Gastrocnemius medialis (tissue), 4 donors: ENCODE results near the gene CSRNP3. TPM values are rescaled to one million over a fixed set of nuclear protein-coding genes. Genes with fewer than 3 reads are reported as not detected.

Experiments
- ATAC-seq, 2 donors: fragments of 150-250 bp; one replicate each; pipeline ENCODE4 v1.9.1; 2016
- DNase-seq, 2 donors: peaks; one replicate each; pipeline ENCODE4 v3.0.0-alpha.2; 2019
- H3K27ac ChIP-seq, 4 donors: fragments of 200-600 bp; sonication (generic); 1 replicate in 1 of 4; 2 replicates in 3 of 4; pipeline ENCODE4 v1.5.1; 2016 to 2018; ENCODE audit warnings: mild to moderate bottlenecking in 2 of 4, moderate library complexity in 1 of 4
- H3K27me3 ChIP-seq, 3 donors: fragments of 200-600 bp; sonication (generic) in 2 of 3; 1 replicate in 1 of 3; 2 replicates in 2 of 3; pipeline versions ENCODE4 v1.5.1 to v1.6.0; 2016 to 2019; ENCODE audit warnings: mild to moderate bottlenecking in 1 of 3, moderate library complexity in 1 of 3
- H3K36me3 ChIP-seq, 2 donors: fragments of 200-600 bp; sonication (generic) in 1 of 2; one replicate each; pipeline ENCODE4 v1.5.1; 2017 to 2018
- H3K4me1 ChIP-seq, 2 donors: fragments of 200-600 bp; sonication (generic) in 1 of 2; one replicate each; pipeline ENCODE4 v1.5.1; 2016 to 2017; ENCODE audit warnings: mild to moderate bottlenecking in 2 of 2
- H3K4me3 ChIP-seq, 4 donors: fragments of 200-600 bp; sonication (generic) in 3 of 4; 1 replicate in 1 of 4; 2 replicates in 3 of 4; pipeline ENCODE4 v1.5.1; 2016 to 2019; ENCODE audit warnings: mild to moderate bottlenecking in 2 of 4
- H3K9me3 ChIP-seq, 3 donors: fragments of 200-600 bp; sonication (generic) in 2 of 3; 1 replicate in 1 of 3; 2 replicates in 2 of 3; pipeline ENCODE4 v1.5.1; 2016 to 2019
- CTCF ChIP-seq, 5 experiments: fragments of 450-650 bp in 3 of 5; fragments of 200-600 bp in 2 of 5; sonication (generic) in 2 of 5; IDR thresholded peaks in 4 of 5; conservative IDR thresholded peaks in 1 of 5; 1 replicate in 4 of 5; 2 replicates in 1 of 5; pipeline ENCODE4 v1.5.1; 2016 to 2019; ENCODE audit warnings: antibody characterized with exemption in 5 of 5, mild to moderate bottlenecking in 3 of 5, moderate library complexity in 3 of 5
- POLR2A ChIP-seq, 2 donors: fragments of 450-650 bp; IDR thresholded peaks; one replicate each; pipeline ENCODE4 v1.6.1; 2017; ENCODE audit warnings: antibody characterized with exemption in 2 of 2, mild to moderate bottlenecking in 2 of 2, moderate library complexity in 2 of 2
- in situ Hi-C, 4 donors: fragments of 200-750 bp; cut with MboI; loops; one replicate each; pipeline versions ENCODE4 v1.15.0 to v1.8.0; 2017; ENCODE audit warnings: low sequenced_read_pairs in 4 of 4
- intact Hi-C: fragments of 100-400 bp; cut with DNase I; formaldehyde crosslinking; loops from one replicate; pipeline ENCODE4 v1.15.1; 2023; ENCODE audit warnings: low total_unique reads
- total RNA-seq, 4 donors: library from RNA; depleted of rRNA; stranded (reverse); fragments of >200 nt; gene quantifications; one replicate each; pipeline versions ENCODE4 v1.1.0 to v1.2.3, GENCODE V29; 2016

CSRNP3 gene
- total RNA-seq, 4 donors from 2014 or later, result 0.05 to 0.27 (median 0.08) TPM

GRCh38 chr2:165691615-165692014, 222.1 kb downstream of the CSRNP3 start:
- Histone ChIP-seq H3K9me3 (no peaks in the 10 kb centered on the region), H3K27ac (no peak overlapping the region), H3K36me3 (no peaks in the 10 kb centered on the region), H3K27me3 (no peaks in the 10 kb centered on the region), H3K4me3 (no peak overlapping the region), H3K4me1 (no peaks in the 10 kb centered on the region)
- in situ Hi-C loops, result loop anchor here in 1 of 4 donors (25.0 kb wide), 1 partner anchor 279 kb away; no protein-coding TSS in a partner anchor
- TF ChIP-seq POLR2A (IDR thresholded peaks at IDR 0.05) (no peak), CTCF (IDR thresholded peaks at IDR 0.05 in 4 of 5, conservative IDR thresholded peaks at IDR 0.05 in 1 of 5) (no peak)
- ATAC-seq (no peak), DNase-seq (no peak)
- intact Hi-C loops, result no loop called here

- H3K9me3 ChIP-seq, result no peaks in the 10 kb centered on the region
- in situ Hi-C loops, result loop anchor here in 1 of 4 donors (25.0 kb wide), 1 partner anchor 281 kb away; no protein-coding TSS in a partner anchor
- no peak overlapping the region for H3K4me3 ChIP-seq
- intact Hi-C loops, result no loop called here
- TF ChIP-seq CTCF (IDR thresholded peaks at IDR 0.05 in 4 of 5, conservative IDR thresholded peaks at IDR 0.05 in 1 of 5), result no peak
- no peak for TF ChIP-seq POLR2A (IDR thresholded peaks at IDR 0.05)
- no peaks in the 10 kb centered on the region for H3K36me3 ChIP-seq
- ATAC-seq, result no peak
- no peaks in the 10 kb centered on the region for H3K4me1 ChIP-seq
- H3K27ac ChIP-seq, result no peak overlapping the region
- DNase-seq, result no peak
- H3K27me3 ChIP-seq, result no peaks in the 10 kb centered on the region
Observed at GRCh38 chr2:165692906-165693305, 223.4 kb downstream of the CSRNP3 start.

GRCh38 chr2:165693838-165694237, 224.3 kb downstream of the CSRNP3 start:
- H3K4me3 ChIP-seq, result no peak overlapping the region
- intact Hi-C loops (no loop called here), in situ Hi-C loops (loop anchor here in 1 of 4 donors (25.0 kb wide), 1 partner anchor 282 kb away; no protein-coding TSS in a partner anchor)
- H3K27ac ChIP-seq, result no peak overlapping the region
- TF ChIP-seq CTCF (IDR thresholded peaks at IDR 0.05 in 4 of 5, conservative IDR thresholded peaks at IDR 0.05 in 1 of 5) (no peak), POLR2A (IDR thresholded peaks at IDR 0.05) (no peak)
- H3K4me1 ChIP-seq, result no peaks in the 10 kb centered on the region
- H3K9me3 ChIP-seq, result no peaks in the 10 kb centered on the region
- no peaks in the 10 kb centered on the region for H3K27me3 ChIP-seq
- H3K36me3 ChIP-seq, result no peaks in the 10 kb centered on the region
- DNase-seq (no peak), ATAC-seq (no peak)

GRCh38 chr2:165697748-165698443, 228.4 kb downstream of the CSRNP3 start:
- intact Hi-C loops, result no loop called here
- TF ChIP-seq POLR2A (IDR thresholded peaks at IDR 0.05) (no peak), CTCF (IDR thresholded peaks at IDR 0.05 in 4 of 5, conservative IDR thresholded peaks at IDR 0.05 in 1 of 5) (no peak)
- H3K4me3 ChIP-seq, result no peak overlapping the region
- in situ Hi-C loops, result loop anchor here in 1 of 4 donors (25.0 kb wide), 1 partner anchor 286 kb away; no protein-coding TSS in a partner anchor
- H3K9me3 ChIP-seq, result no peaks in the 10 kb centered on the region
- no peaks in the 10 kb centered on the region for H3K36me3 ChIP-seq
- no peaks in the 10 kb centered on the region for H3K4me1 ChIP-seq
- H3K27me3 ChIP-seq, result no peaks in the 10 kb centered on the region
- no peak overlapping the region for H3K27ac ChIP-seq
- DNase-seq (no peak), ATAC-seq (no peak)
